Liver (tissue), 9 donors: ENCODE results near the gene DIO3. TPM values are rescaled to one million over a fixed set of nuclear protein-coding genes. Genes with fewer than 3 reads are reported as not detected.

Source experiments
- DNase-seq: peaks from one replicate; pipeline ENCODE4 v3.0.0-alpha.2; 2017; ENCODE audit warnings: low spot score
- H3K27ac ChIP-seq, 2 donors: one replicate each; pipeline ENCODE4 v1.7.0; 2013; ENCODE audit warnings: inconsistent platforms in 2 of 2, low read length in 2 of 2, control low read depth in 1 of 2, low read depth in 1 of 2, mild to moderate bottlenecking in 1 of 2
- H3K27me3 ChIP-seq, 4 donors: one replicate each; pipeline versions ENCODE4 v1.6.1 to v1.7.0; 2013; ENCODE audit warnings: low read length in 3 of 4, inconsistent platforms in 1 of 4, mild to moderate bottlenecking in 1 of 4, moderate library complexity in 1 of 4; ENCODE audit not compliant: control insufficient read depth in 4 of 4, insufficient read depth in 4 of 4
- H3K36me3 ChIP-seq, 4 donors: one replicate each; pipeline versions ENCODE4 v1.6.1 to v1.7.0; 2013; ENCODE audit warnings: low read length in 3 of 4, mild to moderate bottlenecking in 3 of 4, low read depth in 1 of 4, moderate library complexity in 1 of 4; ENCODE audit not compliant: control insufficient read depth in 4 of 4, insufficient read depth in 3 of 4
- H3K4me1 ChIP-seq, 4 donors: one replicate each; pipeline versions ENCODE4 v1.6.1 to v1.7.0; 2013; ENCODE audit warnings: low read length in 3 of 4, mild to moderate bottlenecking in 3 of 4, moderate library complexity in 1 of 4; ENCODE audit not compliant: control insufficient read depth in 4 of 4, insufficient read depth in 4 of 4
- H3K4me3 ChIP-seq, 3 donors: one replicate each; pipeline versions ENCODE4 v1.6.1 to v1.7.0; 2013; ENCODE audit warnings: low read length in 3 of 3, control low read depth in 1 of 3, low read depth in 1 of 3, mild to moderate bottlenecking in 1 of 3
- H3K9ac ChIP-seq, 2 donors: one replicate each; pipeline ENCODE4 v1.7.0; 2013; ENCODE audit warnings: low read length in 2 of 2, mild to moderate bottlenecking in 2 of 2, moderate library complexity in 2 of 2, control low read depth in 1 of 2, low read depth in 1 of 2
- H3K9me3 ChIP-seq, 4 donors: one replicate each; pipeline versions ENCODE4 v1.6.1 to v1.7.0; 2013; ENCODE audit warnings: low read length in 3 of 4; ENCODE audit not compliant: control insufficient read depth in 4 of 4
- CTCF ChIP-seq: fragments of 150-350 bp; IDR thresholded peaks from 2 replicates; pipeline ENCODE4 v1.5.1; 2017; ENCODE audit warnings: improper control_type of control experiment, low read depth, low read length; ENCODE audit not compliant: missing input control
- EGR1 ChIP-seq, 2 donors: IDR thresholded peaks; 2 replicates each; pipeline ENCODE4 v1.6.1; 2016 to 2018; ENCODE audit warnings: antibody characterized with exemption in 2 of 2, low read depth in 2 of 2
- FOXA1 ChIP-seq: IDR thresholded peaks from 2 replicates; pipeline ENCODE4 v1.6.1; 2016; ENCODE audit warnings: antibody characterized with exemption
- FOXA2 ChIP-seq: IDR thresholded peaks from 2 replicates; pipeline ENCODE4 v1.6.1; 2016; ENCODE audit warnings: antibody characterized with exemption
- GABPA ChIP-seq, 2 donors: IDR thresholded peaks in 1 of 2; conservative IDR thresholded peaks in 1 of 2; 2 replicates each; pipeline ENCODE4 v1.6.1; 2016; ENCODE audit warnings: antibody characterized with exemption in 2 of 2, mild to moderate bottlenecking in 1 of 2, moderate library complexity in 1 of 2
- HNF4A ChIP-seq, 2 donors: conservative IDR thresholded peaks; 2 replicates each; pipeline ENCODE4 v1.6.1; 2016; ENCODE audit warnings: antibody characterized with exemption in 2 of 2, mild to moderate bottlenecking in 2 of 2
- HNF4G ChIP-seq: IDR thresholded peaks from 2 replicates; pipeline ENCODE4 v1.6.1; 2016; ENCODE audit warnings: antibody characterized with exemption
- JUND ChIP-seq, 2 donors: IDR thresholded peaks; 2 replicates each; pipeline ENCODE4 v1.6.1; 2016; ENCODE audit warnings: antibody characterized with exemption in 2 of 2
- MAX ChIP-seq: IDR thresholded peaks from 2 replicates; pipeline ENCODE4 v1.6.1; 2016; ENCODE audit warnings: antibody characterized with exemption
- NR2F2 ChIP-seq: IDR thresholded peaks from 2 replicates; pipeline ENCODE4 v1.6.1; 2016; ENCODE audit warnings: antibody characterized with exemption
- RAD21 ChIP-seq, 2 donors: IDR thresholded peaks; 2 replicates each; pipeline ENCODE4 v1.6.1; 2016; ENCODE audit warnings: antibody characterized with exemption in 2 of 2, mild to moderate bottlenecking in 2 of 2
- REST ChIP-seq: IDR thresholded peaks from 2 replicates; pipeline ENCODE4 v1.6.1; 2016; ENCODE audit warnings: antibody characterized with exemption, mild to moderate bottlenecking
- RXRA ChIP-seq, 2 donors: IDR thresholded peaks; 2 replicates each; pipeline ENCODE4 v1.6.1; 2017 to 2018; ENCODE audit warnings: antibody characterized with exemption in 2 of 2, mild to moderate bottlenecking in 1 of 2
- TAF1 ChIP-seq: conservative IDR thresholded peaks from 2 replicates; pipeline ENCODE4 v1.6.1; 2016; ENCODE audit warnings: antibody characterized with exemption, mild to moderate bottlenecking
- YY1 ChIP-seq: IDR thresholded peaks from 2 replicates; pipeline ENCODE4 v1.6.1; 2016; ENCODE audit warnings: antibody characterized with exemption, mild to moderate bottlenecking
- ZBTB33 ChIP-seq: IDR thresholded peaks from 2 replicates; pipeline ENCODE4 v1.6.1; 2016; ENCODE audit warnings: antibody characterized with exemption
- WGBS: extraction: QIAGEN DNeasy Blood & Tissue Kit; methylation state at CpG from one replicate; pipeline ENCODE4 v1.1.7; 2013; 5-methylcytosine and 5-hydroxymethylcytosine counted together
- polyA plus RNA-seq, 2 donors: library from polyadenylated mRNA; stranded (reverse) in 1 of 2; unstranded in 1 of 2; fragments of 200-250 nt in 1 of 2; fragments of >200 nt in 1 of 2; fragmentation: Nextera tagmentation in 1 of 2; extraction: Ambion mirVana in 1 of 2; gene quantifications; one replicate each; pipeline versions ENCODE4 v1.2.1 to v1.2.3, GENCODE V29; 2013 to 2015
- total RNA-seq, 2 donors: library from RNA; depleted of rRNA; stranded (reverse); fragments of >200 nt; gene quantifications; one replicate each; pipeline ENCODE4 v1.2.3, GENCODE V29; 2014
- donor health status: healthy.
- donor health status: healthy.
- donor health status: healthy.
- donor health status: healthy.
- donor health status: healthy.

The DIO3 gene
- total and polyA plus RNA-seq, 4 donors: 0.17 to 9.3 (median 0.51) TPM; not detected in 1

GRCh38 chr14:101542391-101542790 is 18.9 kb upstream of the DIO3 start (continued):
- TF ChIP-seq YY1: no peak
- TF ChIP-seq RXRA (IDR thresholded peaks at IDR 0.05): no peak
- TF ChIP-seq GABPA (IDR thresholded peaks at IDR 0.05 in 1 of 2, conservative IDR thresholded peaks at IDR 0.05 in 1 of 2): no peak
- TF ChIP-seq EGR1 (IDR thresholded peaks at IDR 0.05; ENCODE audit: low read depth in 2 of 2): no peak

GRCh38 chr14:101543814-101544213 is 17.5 kb upstream of the DIO3 start:
- WGBS: 97% methylated on average over 16 of the region's 16 CpGs
- Histone ChIP-seq H3K4me3 (no peak overlapping the region), H3K36me3 (no peaks in the 10 kb centered on the region), H3K9ac (no peak overlapping the region), H3K9me3 (no peaks in the 10 kb centered on the region), H3K27me3 (no peaks in the 10 kb centered on the region), H3K4me1 (no peaks in the 10 kb centered on the region), H3K27ac (no peak overlapping the region)
- no peak for TF ChIP-seq CTCF
- no peak for TF ChIP-seq NR2F2
- no peak for TF ChIP-seq HNF4A (conservative IDR thresholded peaks at IDR 0.05)
- TF ChIP-seq REST: no peak
- TF ChIP-seq RAD21 (IDR thresholded peaks at IDR 0.05): no peak
- TF ChIP-seq ZBTB33: no peak
- no peak for TF ChIP-seq EGR1 (IDR thresholded peaks at IDR 0.05; ENCODE audit: low read depth in 2 of 2)
- no peak for TF ChIP-seq MAX
- no peak for DNase-seq

- no peaks in the 10 kb centered on the region for H3K4me1 ChIP-seq
- no peaks in the 10 kb centered on the region for H3K9me3 ChIP-seq
- DNase-seq: no peak
- H3K36me3 ChIP-seq: no peaks in the 10 kb centered on the region
- no peak overlapping the region for H3K4me3 ChIP-seq
- no peak overlapping the region for H3K27ac ChIP-seq
- WGBS: 90% methylated on average over 9 of the region's 9 CpGs
- no peak overlapping the region for H3K9ac ChIP-seq
- TF ChIP-seq JUND (IDR thresholded peaks at IDR 0.05) (no peak), NR2F2 (no peak), MAX (no peak), FOXA1 (no peak), CTCF (no peak), RAD21 (IDR thresholded peaks at IDR 0.05) (no peak), FOXA2 (no peak), TAF1 (no peak), HNF4A (conservative IDR thresholded peaks at IDR 0.05) (no peak), GABPA (IDR thresholded peaks at IDR 0.05 in 1 of 2, conservative IDR thresholded peaks at IDR 0.05 in 1 of 2) (no peak), HNF4G (no peak)
- no peaks in the 10 kb centered on the region for H3K27me3 ChIP-seq
Observed at GRCh38 chr14:101544550-101544949, 16.7 kb upstream of the DIO3 start.
